CD8-positive, alpha-beta memory T cell (primary cell): ENCODE measurements around the gene PLEKHA6. TPM values are rescaled to one million over a fixed set of nuclear protein-coding genes. Genes with fewer than 3 reads are reported as not detected.
"Not testable (repeated sequence)": the region's sequence is repeated elsewhere in the genome, so short reads cannot be mapped to it uniquely, and the experiment has no call there.

Experiments
- CTCF ChIA-PET: fragments of 350-600 bp; sonication (Branson Sonifier 250); formaldehyde crosslinking; loops from one replicate; lab custom pipeline; 2021; ENCODE audit warnings: antibody characterized with exemption; lab: Charles Lee
- POLR2A ChIA-PET: fragments of 350-600 bp; sonication (Branson Sonifier 250); formaldehyde crosslinking; loops from one replicate; lab custom pipeline; 2021; ENCODE audit warnings: antibody characterized with exemption; lab: Charles Lee
- DNase-seq, 5 donors: peaks; one replicate each; pipeline versions ENCODE4 v3.0.0 to v3.0.0-alpha.2; 2020 to 2022; ENCODE audit warnings: mixed read lengths in 1 of 5
- H3K27ac ChIP-seq: one replicate; pipeline ENCODE4 v1.7.0; 2013; ENCODE audit warnings: low read depth, mild to moderate bottlenecking, low read length, moderate library complexity
- H3K27me3 ChIP-seq: 2 replicates; pipeline ENCODE4 v1.7.0; 2013; ENCODE audit warnings: low read length, mild to moderate bottlenecking; ENCODE audit not compliant: insufficient read depth, poor library complexity, severe bottlenecking
- H3K36me3 ChIP-seq: 2 replicates; pipeline ENCODE4 v1.7.0; 2013; ENCODE audit warnings: mild to moderate bottlenecking, low read length, moderate library complexity; ENCODE audit not compliant: insufficient read depth
- H3K4me1 ChIP-seq: 2 replicates; pipeline ENCODE4 v1.7.0; 2013; ENCODE audit warnings: mild to moderate bottlenecking, low read length, moderate library complexity; ENCODE audit not compliant: insufficient read depth
- H3K4me3 ChIP-seq: 2 replicates; pipeline ENCODE4 v1.7.0; 2013; ENCODE audit warnings: mild to moderate bottlenecking, low read length
- H3K9me3 ChIP-seq: 2 replicates; pipeline ENCODE4 v1.7.0; 2013; ENCODE audit warnings: mild to moderate bottlenecking, low read length
- H3K27ac Mint-ChIP-seq, 8 donors: one replicate each; pipeline ENCODE4 v1.8.0; 2020 to 2021; ENCODE audit warnings: mixed read lengths in 8 of 8, mild to moderate bottlenecking in 6 of 8, inconsistent platforms in 3 of 8, moderate library complexity in 3 of 8
- H3K27me3 Mint-ChIP-seq, 2 donors: one replicate each; pipeline ENCODE4 v1.8.0; 2020 to 2021; ENCODE audit warnings: mixed read lengths in 2 of 2, mild to moderate bottlenecking in 1 of 2, moderate library complexity in 1 of 2
- H3K36me3 Mint-ChIP-seq, 3 donors: one replicate each; pipeline ENCODE4 v1.8.0; 2020 to 2021; ENCODE audit warnings: mixed read lengths in 3 of 3, inconsistent platforms in 1 of 3, mild to moderate bottlenecking in 1 of 3
- H3K4me1 Mint-ChIP-seq, 3 donors: one replicate each; pipeline ENCODE4 v1.8.0; 2020 to 2021; ENCODE audit warnings: mixed read lengths in 3 of 3, inconsistent platforms in 1 of 3, mild to moderate bottlenecking in 1 of 3
- H3K4me3 Mint-ChIP-seq, 7 donors: one replicate each; pipeline ENCODE4 v1.8.0; 2020 to 2021; ENCODE audit warnings: mixed read lengths in 7 of 7, mild to moderate bottlenecking in 6 of 7, moderate library complexity in 4 of 7, inconsistent platforms in 2 of 7
- H3K9me3 Mint-ChIP-seq, 5 donors: one replicate each; pipeline ENCODE4 v1.8.0; 2020 to 2022; ENCODE audit warnings: mixed read lengths in 5 of 5, mild to moderate bottlenecking in 3 of 5, moderate library complexity in 2 of 5, inconsistent platforms in 1 of 5
- polyA plus RNA-seq: library from polyadenylated mRNA; unstranded; fragments of 300-500 nt; fragmentation: Illumina TruSeq; gene quantifications from one replicate; pipeline ENCODE4 v1.2.3, GENCODE V29; 2021
- total RNA-seq, 2 experiments: library from RNA; stranded (reverse); gene quantifications; one replicate each; pipeline ENCODE4 v1.2.3, GENCODE V29; 2021

The PLEKHA6 gene
- total and polyA plus RNA-seq, 3 experiments from 2014 or later: 0.09 to 0.13 TPM; not detected in 1

- Mint-ChIP-seq H3K4me3 (no peak overlapping the region), H3K27me3 (peaks cover 1 to 13% of the 10 kb centered on the region in 2 donors), H3K27ac (no peak overlapping the region), H3K9me3 (no peaks in the 10 kb centered on the region), H3K36me3 (no peaks in the 10 kb centered on the region), H3K4me1 (no peaks in the 10 kb centered on the region)
- Histone ChIP-seq H3K4me3 (no peak overlapping the region), H3K27ac (no peak overlapping the region), H3K36me3 (no peaks in the 10 kb centered on the region), H3K9me3 (no peaks in the 10 kb centered on the region), H3K27me3 (no peaks in the 10 kb centered on the region), H3K4me1 (no peaks in the 10 kb centered on the region)
- ChIA-PET CTCF (no interaction called here), POLR2A (no interaction called here)
- no peak for DNase-seq
Measured at GRCh38 chr1:204241050-204241449, 118.7 kb downstream of the PLEKHA6 start.

- Histone ChIP-seq H3K4me3 (no peak overlapping the region), H3K36me3 (no peaks in the 10 kb centered on the region), H3K4me1 (no peaks in the 10 kb centered on the region), H3K9me3 (no peaks in the 10 kb centered on the region), H3K27me3 (no peaks in the 10 kb centered on the region), H3K27ac (no peak overlapping the region)
- peaks cover 0 to 2% (median 0%) of the 10 kb centered on the region in 3 donors for H3K36me3 Mint-ChIP-seq
- H3K27me3 Mint-ChIP-seq: peaks cover 1 to 13% of the 10 kb centered on the region in 2 donors
- no peaks in the 10 kb centered on the region for H3K9me3 Mint-ChIP-seq
- ChIA-PET POLR2A (no interaction called here), CTCF (no interaction called here)
- H3K4me1 Mint-ChIP-seq: no peaks in the 10 kb centered on the region
- H3K27ac Mint-ChIP-seq: no peak overlapping the region
- no peak for DNase-seq
- H3K4me3 Mint-ChIP-seq: no peak overlapping the region
Measured at GRCh38 chr1:204240233-204240632, 119.5 kb downstream of the PLEKHA6 start.

- H3K4me1 Mint-ChIP-seq, H3K27ac Mint-ChIP-seq, H3K27ac ChIP-seq, H3K36me3 ChIP-seq, H3K9me3 Mint-ChIP-seq, H3K27me3 Mint-ChIP-seq, H3K36me3 Mint-ChIP-seq, H3K4me3 Mint-ChIP-seq, H3K9me3 ChIP-seq, POLR2A ChIA-PET, H3K4me3 ChIP-seq, DNase-seq, H3K27me3 ChIP-seq, H3K4me1 ChIP-seq, CTCF ChIA-PET: not testable (repeated sequence)
Measured at GRCh38 chr1:204239401-204239800, 120.3 kb downstream of the PLEKHA6 start.

- H3K27ac ChIP-seq, H3K4me3 Mint-ChIP-seq, DNase-seq, H3K4me1 Mint-ChIP-seq, POLR2A ChIA-PET, CTCF ChIA-PET, H3K9me3 ChIP-seq, H3K36me3 Mint-ChIP-seq, H3K4me3 ChIP-seq, H3K4me1 ChIP-seq, H3K9me3 Mint-ChIP-seq, H3K27me3 ChIP-seq, H3K36me3 ChIP-seq: not testable (repeated sequence)
- Mint-ChIP-seq H3K27me3 (peaks cover 1 to 14% of the 10 kb centered on the region in 2 donors), H3K27ac (peak overlapping the region in 1 of 8 donors; percentile 84)
Measured at GRCh38 chr1:204238520-204238919, 121.2 kb downstream of the PLEKHA6 start.

- CTCF ChIA-PET, H3K9me3 ChIP-seq, H3K4me1 ChIP-seq, POLR2A ChIA-PET, H3K27me3 ChIP-seq, DNase-seq, H3K36me3 Mint-ChIP-seq, H3K4me1 Mint-ChIP-seq, H3K9me3 Mint-ChIP-seq, H3K27ac ChIP-seq, H3K27ac Mint-ChIP-seq, H3K4me3 ChIP-seq, H3K36me3 ChIP-seq, H3K4me3 Mint-ChIP-seq: not testable (repeated sequence)
- H3K27me3 Mint-ChIP-seq: peaks cover 3 to 14% of the 10 kb centered on the region in 2 donors
Measured at GRCh38 chr1:204237515-204237914, 122.2 kb downstream of the PLEKHA6 start.

GRCh38 chr1:204232526-204232925 is 127.2 kb downstream of the PLEKHA6 start:
- H3K9me3 ChIP-seq: no peaks in the 10 kb centered on the region
- Mint-ChIP-seq H3K27ac (no peak overlapping the region), H3K36me3 (peaks cover 0 to 2% (median 0%) of the 10 kb centered on the region in 3 donors), H3K9me3 (no peaks in the 10 kb centered on the region), H3K4me1 (no peaks in the 10 kb centered on the region), H3K4me3 (no peak overlapping the region), H3K27me3 (peaks cover 8 to 11% of the 10 kb centered on the region in 2 donors)
- CTCF ChIA-PET: no interaction called here
- no peaks in the 10 kb centered on the region for H3K36me3 ChIP-seq
- no peak overlapping the region for H3K27ac ChIP-seq
- POLR2A ChIA-PET: no interaction called here
- H3K4me1 ChIP-seq: no peaks in the 10 kb centered on the region
- H3K27me3 ChIP-seq: no peaks in the 10 kb centered on the region
- no peak overlapping the region for H3K4me3 ChIP-seq
- no peak for DNase-seq

GRCh38 chr1:204230211-204230610 is 129.5 kb downstream of the PLEKHA6 start:
- H3K4me3 Mint-ChIP-seq: no peak overlapping the region
- H3K9me3 Mint-ChIP-seq: no peaks in the 10 kb centered on the region
- Histone ChIP-seq H3K4me1 (no peaks in the 10 kb centered on the region), H3K36me3 (no peaks in the 10 kb centered on the region), H3K27me3 (no peaks in the 10 kb centered on the region), H3K9me3 (no peaks in the 10 kb centered on the region), H3K27ac (no peak overlapping the region), H3K4me3 (no peak overlapping the region)
- DNase-seq: no peak
- ChIA-PET CTCF (no interaction called here), POLR2A (no interaction called here)
- no peaks in the 10 kb centered on the region for H3K36me3 Mint-ChIP-seq
- H3K27me3 Mint-ChIP-seq: peaks cover 4 to 10% of the 10 kb centered on the region in 2 donors
- no peaks in the 10 kb centered on the region for H3K4me1 Mint-ChIP-seq
- H3K27ac Mint-ChIP-seq: no peak overlapping the region

- H3K36me3 Mint-ChIP-seq: no peaks in the 10 kb centered on the region
Measured at GRCh38 chr1:204228896-204229295, 130.8 kb downstream of the PLEKHA6 start.

More at GRCh38 chr1:204228896-204229295, 130.8 kb downstream of the PLEKHA6 start:
- H3K27me3 ChIP-seq: no peaks in the 10 kb centered on the region
- H3K9me3 Mint-ChIP-seq: no peaks in the 10 kb centered on the region
- H3K9me3 ChIP-seq: no peaks in the 10 kb centered on the region
- H3K27me3 Mint-ChIP-seq: peaks cover 3 to 10% of the 10 kb centered on the region in 2 donors
- no peak overlapping the region for H3K27ac Mint-ChIP-seq
- no peaks in the 10 kb centered on the region for H3K36me3 ChIP-seq
- no peak overlapping the region for H3K27ac ChIP-seq
- no peak overlapping the region for H3K4me3 Mint-ChIP-seq
- H3K4me1 Mint-ChIP-seq: no peaks in the 10 kb centered on the region
- no peaks in the 10 kb centered on the region for H3K4me1 ChIP-seq
- ChIA-PET POLR2A (no interaction called here), CTCF (interaction anchor here (0.8 kb wide), 1 partner anchor 22 kb away, joined by 4 read pairs; no protein-coding TSS in a partner anchor)
- H3K4me3 ChIP-seq: no peak overlapping the region
- no peak for DNase-seq
